Uterus (tissue), 4 donors: ENCODE data around the gene HDLBP. TPM values are rescaled to one million over a fixed set of nuclear protein-coding genes. Genes with fewer than 3 reads are reported as not detected.

ENCODE experiments used
- DNase-seq, 2 donors: peaks; one replicate each; pipeline ENCODE4 v3.0.0-alpha.2; 2019 to 2020
- H3K27ac ChIP-seq, 2 donors: fragments of 200-600 bp; sonication (generic); 1 replicate in 1 of 2; 2 replicates in 1 of 2; pipeline ENCODE4 v1.5.1; 2016 to 2018
- H3K27me3 ChIP-seq, 2 donors: fragments of 200-600 bp; sonication (generic); one replicate each; pipeline ENCODE4 v1.5.1; 2018 to 2019; ENCODE audit warnings: control low read depth in 1 of 2
- H3K36me3 ChIP-seq, 2 donors: fragments of 200-600 bp; sonication (generic); one replicate each; pipeline ENCODE4 v1.5.1; 2019; ENCODE audit warnings: control low read depth in 1 of 2
- H3K4me1 ChIP-seq, 2 donors: fragments of 200-600 bp; sonication (generic); one replicate each; pipeline ENCODE4 v1.5.1; 2018 to 2019; ENCODE audit warnings: control low read depth in 1 of 2
- H3K4me3 ChIP-seq, 2 donors: fragments of 200-600 bp; sonication (generic); 1 replicate in 1 of 2; 2 replicates in 1 of 2; pipeline ENCODE4 v1.5.1; 2018 to 2019; ENCODE audit warnings: mild to moderate bottlenecking in 1 of 2
- H3K9me3 ChIP-seq, 2 donors: fragments of 200-600 bp; sonication (generic); one replicate each; pipeline ENCODE4 v1.5.1; 2019; ENCODE audit warnings: control low read depth in 1 of 2
- POLR2A ChIP-seq, 2 donors: fragments of 450-650 bp; IDR thresholded peaks; one replicate each; pipeline ENCODE4 v1.6.1; 2016; ENCODE audit warnings: antibody characterized with exemption in 2 of 2, mild to moderate bottlenecking in 1 of 2, moderate library complexity in 1 of 2
- intact Hi-C: fragments of 100-400 bp; cut with DNase I; formaldehyde crosslinking; loops from one replicate; pipeline ENCODE4 v1.15.1; 2023; ENCODE audit warnings: low total_unique reads
- total RNA-seq, 4 donors: library from RNA; depleted of rRNA in 3 of 4; stranded (reverse); fragments of >200 nt in 3 of 4; gene quantifications; one replicate each; pipeline versions ENCODE4 v1.1.0 to v1.2.4, GENCODE V29; 2014 to 2023
- TF ChIP-seq, protein P1 (sequence below), 4 experiments: fragments of 200-600 bp in 2 of 4; fragments of 450-650 bp in 2 of 4; sonication (generic) in 2 of 4; IDR thresholded peaks; one replicate each; pipeline ENCODE4 v1.5.1; 2016 to 2019; ENCODE audit warnings: antibody characterized with exemption in 4 of 4, mild to moderate bottlenecking in 2 of 4, moderate library complexity in 1 of 4
- donor health status: DM: yes; HTN: yes; CAD: no.

HDLBP gene
- total RNA-seq, 4 donors from 2014 or later, result 226 to 1,465 (median 466) TPM

DNA sequence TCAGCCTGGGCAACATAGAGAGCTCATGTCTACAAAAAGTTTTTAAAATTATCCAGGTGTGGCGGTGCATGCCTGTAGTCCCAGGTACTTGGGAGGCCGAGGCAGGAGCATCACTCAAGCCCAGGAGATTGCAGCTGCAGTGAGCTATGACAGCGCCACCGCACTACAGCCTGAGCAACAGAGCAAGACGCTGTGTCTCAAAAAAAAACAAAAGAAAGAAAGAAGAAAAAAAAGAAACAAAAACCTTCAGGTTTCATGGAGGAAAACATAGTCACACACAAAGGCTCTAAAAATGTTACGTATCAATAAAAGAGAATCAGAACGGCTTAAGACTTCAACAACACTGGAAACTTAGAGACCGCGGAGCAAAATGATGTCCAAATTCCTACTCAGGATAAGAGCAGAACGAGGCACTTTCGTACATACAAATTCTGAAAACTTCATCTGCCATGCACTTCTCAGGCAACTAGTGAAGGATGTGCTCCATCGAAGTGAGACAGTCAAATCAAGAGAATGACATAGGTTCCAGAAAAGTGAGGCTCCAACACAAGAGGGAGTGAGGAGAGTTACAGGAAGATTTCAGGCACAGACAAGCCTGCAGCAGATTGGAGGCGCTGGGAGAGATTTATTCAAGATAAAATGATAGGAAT lies 4.4 kb downstream of the HDLBP start:
- no peaks in the 10 kb centered on the region for H3K27me3 ChIP-seq
- TF ChIP-seq, protein P1, sequence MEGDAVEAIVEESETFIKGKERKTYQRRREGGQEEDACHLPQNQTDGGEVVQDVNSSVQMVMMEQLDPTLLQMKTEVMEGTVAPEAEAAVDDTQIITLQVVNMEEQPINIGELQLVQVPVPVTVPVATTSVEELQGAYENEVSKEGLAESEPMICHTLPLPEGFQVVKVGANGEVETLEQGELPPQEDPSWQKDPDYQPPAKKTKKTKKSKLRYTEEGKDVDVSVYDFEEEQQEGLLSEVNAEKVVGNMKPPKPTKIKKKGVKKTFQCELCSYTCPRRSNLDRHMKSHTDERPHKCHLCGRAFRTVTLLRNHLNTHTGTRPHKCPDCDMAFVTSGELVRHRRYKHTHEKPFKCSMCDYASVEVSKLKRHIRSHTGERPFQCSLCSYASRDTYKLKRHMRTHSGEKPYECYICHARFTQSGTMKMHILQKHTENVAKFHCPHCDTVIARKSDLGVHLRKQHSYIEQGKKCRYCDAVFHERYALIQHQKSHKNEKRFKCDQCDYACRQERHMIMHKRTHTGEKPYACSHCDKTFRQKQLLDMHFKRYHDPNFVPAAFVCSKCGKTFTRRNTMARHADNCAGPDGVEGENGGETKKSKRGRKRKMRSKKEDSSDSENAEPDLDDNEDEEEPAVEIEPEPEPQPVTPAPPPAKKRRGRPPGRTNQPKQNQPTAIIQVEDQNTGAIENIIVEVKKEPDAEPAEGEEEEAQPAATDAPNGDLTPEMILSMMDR (IDR thresholded peaks at IDR 0.05), result no peak
- TF ChIP-seq POLR2A (IDR thresholded peaks at IDR 0.05), result no peak
- no peaks in the 10 kb centered on the region for H3K36me3 ChIP-seq
- peaks cover 3 to 10% of the 10 kb centered on the region in 2 donors for H3K4me1 ChIP-seq
- H3K9me3 ChIP-seq, result no peaks in the 10 kb centered on the region
- no peak overlapping the region for H3K27ac ChIP-seq
- H3K4me3 ChIP-seq, result no peak overlapping the region
- DNase-seq, result no peak
- intact Hi-C loops, result no loop called here

DNA sequence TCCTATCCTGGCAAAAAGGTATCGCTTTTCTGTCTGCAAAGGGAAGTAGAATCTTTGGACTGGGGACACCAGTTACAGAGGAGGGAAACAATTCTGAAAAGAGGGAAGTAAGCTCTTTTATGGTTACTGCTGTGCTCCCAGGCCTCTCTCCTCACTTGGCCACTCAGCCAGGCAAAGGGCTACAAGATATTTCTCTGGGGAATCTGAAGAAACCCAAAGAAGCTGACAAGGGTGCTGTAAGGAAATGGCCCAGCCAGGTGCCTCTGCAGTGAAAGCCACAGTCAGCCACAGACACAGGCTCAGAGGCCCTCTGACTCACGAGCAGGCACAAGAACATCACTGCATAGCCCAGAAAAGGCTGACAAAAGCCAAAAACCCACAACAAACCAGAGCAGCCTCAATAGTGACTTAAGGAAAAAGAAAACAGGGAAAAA lies 5.8 kb downstream of the HDLBP start:
- TF ChIP-seq, protein P1 (IDR thresholded peaks at IDR 0.05), result no peak
- no peak for TF ChIP-seq POLR2A (IDR thresholded peaks at IDR 0.05)
- no peak for DNase-seq
- Histone ChIP-seq H3K4me3 (no peak overlapping the region), H3K4me1 (peaks cover 3 to 10% of the 10 kb centered on the region in 2 donors), H3K36me3 (no peaks in the 10 kb centered on the region), H3K9me3 (no peaks in the 10 kb centered on the region), H3K27me3 (no peaks in the 10 kb centered on the region), H3K27ac (no peak overlapping the region)
- intact Hi-C loops, result no loop called here

DNA sequence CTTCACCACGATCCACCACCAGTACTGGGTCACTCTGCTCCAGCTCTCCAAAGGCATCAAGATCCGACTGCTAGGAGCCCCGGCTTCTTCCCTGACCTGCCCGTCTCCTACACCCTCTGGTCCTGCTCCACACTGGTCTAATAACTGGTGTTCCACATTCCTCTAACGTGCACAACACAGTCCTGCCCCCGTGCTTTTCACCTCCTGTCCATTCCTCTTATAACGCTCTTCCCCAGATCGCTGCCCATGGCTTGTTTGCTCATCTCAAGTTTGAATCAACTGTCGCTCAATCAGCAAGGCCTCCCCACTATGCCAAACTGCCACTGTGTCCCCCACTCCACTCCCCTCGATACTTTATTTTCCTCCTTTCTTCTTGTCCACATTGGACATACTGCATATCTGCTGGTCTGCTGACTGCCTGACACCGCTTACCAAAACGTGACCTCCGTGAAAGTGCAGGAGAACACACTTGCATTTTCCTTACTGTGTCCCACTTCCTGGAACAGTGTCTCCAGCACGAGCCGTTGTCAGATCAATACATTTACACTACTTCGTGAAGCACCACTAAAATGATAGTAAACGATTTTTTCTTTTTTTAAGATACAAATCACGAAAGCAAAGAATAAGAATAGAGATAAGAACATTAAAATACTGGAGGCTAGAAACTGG lies 6.5 kb downstream of the HDLBP start:
- H3K4me3 ChIP-seq, result no peak overlapping the region
- no peak overlapping the region for H3K27ac ChIP-seq
- no peak for DNase-seq
- no peaks in the 10 kb centered on the region for H3K36me3 ChIP-seq
- no peaks in the 10 kb centered on the region for H3K27me3 ChIP-seq
- peaks cover 3 to 10% of the 10 kb centered on the region in 2 donors for H3K4me1 ChIP-seq
- TF ChIP-seq POLR2A (IDR thresholded peaks at IDR 0.05), result no peak
- TF ChIP-seq, protein P1 (IDR thresholded peaks at IDR 0.05), result no peak
- intact Hi-C loops, result no loop called here
- no peaks in the 10 kb centered on the region for H3K9me3 ChIP-seq

DNA sequence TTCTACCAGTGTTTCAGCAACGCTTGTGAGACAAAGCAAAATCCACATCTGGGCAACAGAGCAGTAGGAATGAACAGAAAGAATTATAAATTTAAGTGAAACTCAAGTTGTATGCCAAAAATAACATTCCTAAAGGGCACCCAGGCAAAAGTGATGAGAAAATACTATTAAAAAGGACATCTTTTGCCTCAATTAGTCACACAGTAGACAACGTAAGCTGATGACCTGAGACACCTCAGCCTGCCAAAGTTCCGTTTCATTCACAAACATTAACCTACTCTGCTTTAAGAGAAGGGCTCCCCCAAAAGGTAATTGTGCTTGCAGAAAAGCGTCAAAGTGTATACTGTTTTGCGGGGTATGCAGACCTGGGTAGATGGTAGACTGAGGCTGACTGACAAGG lies 7.2 kb downstream of the HDLBP start:
- H3K27me3 ChIP-seq, result no peaks in the 10 kb centered on the region
- intact Hi-C loops, result no loop called here
- peaks cover 3 to 12% of the 10 kb centered on the region in 2 donors for H3K4me1 ChIP-seq
- H3K36me3 ChIP-seq, result no peaks in the 10 kb centered on the region
- no peaks in the 10 kb centered on the region for H3K9me3 ChIP-seq
- no peak for DNase-seq
- TF ChIP-seq POLR2A (IDR thresholded peaks at IDR 0.05), result no peak
- TF ChIP-seq, protein P1 (IDR thresholded peaks at IDR 0.05), result no peak
- H3K27ac ChIP-seq, result no peak overlapping the region
- no peak overlapping the region for H3K4me3 ChIP-seq

DNA sequence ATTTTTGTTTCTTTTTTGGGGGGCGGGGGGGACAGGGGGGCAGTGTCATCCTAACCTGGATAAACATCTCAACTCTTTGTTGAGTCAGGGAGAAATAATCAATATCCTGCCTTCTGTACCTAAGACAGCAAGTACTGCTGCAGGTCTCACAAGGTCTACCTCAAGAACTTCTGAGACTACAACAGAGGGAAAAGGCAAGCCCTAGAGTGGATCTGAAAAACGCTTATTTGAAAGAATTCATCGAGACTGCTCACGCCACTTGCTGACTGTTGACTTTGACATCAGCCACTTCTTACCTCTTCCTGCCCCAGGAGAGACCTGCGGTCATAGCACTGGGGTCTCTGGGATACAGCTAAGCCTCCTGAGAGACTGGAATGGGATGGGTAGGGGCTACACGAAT lies 8.4 kb downstream of the HDLBP start:
- no peak for DNase-seq
- TF ChIP-seq POLR2A (IDR thresholded peaks at IDR 0.05), result no peak
- TF ChIP-seq, protein P1 (IDR thresholded peaks at IDR 0.05), result no peak
- H3K36me3 ChIP-seq, result no peaks in the 10 kb centered on the region
- H3K4me3 ChIP-seq, result no peak overlapping the region
- H3K27me3 ChIP-seq, result no peaks in the 10 kb centered on the region
- intact Hi-C loops, result no loop called here
- H3K27ac ChIP-seq, result no peak overlapping the region
- peaks cover 3 to 19% of the 10 kb centered on the region in 2 donors for H3K4me1 ChIP-seq
- no peaks in the 10 kb centered on the region for H3K9me3 ChIP-seq
